Vagina (tissue), 2 donors: Measurements from ENCODE around the gene MEGF10.

Source experiments
- CTCF ChIP-seq, 3 experiments: fragments of 450-650 bp in 2 of 3; fragments of 200-600 bp in 1 of 3; sonication (generic) in 1 of 3; IDR thresholded peaks; one replicate each; pipeline ENCODE4 v1.5.1; 2017 to 2019; ENCODE audit warnings: antibody characterized with exemption in 3 of 3, mild to moderate bottlenecking in 2 of 3, moderate library complexity in 2 of 3
- POLR2A ChIP-seq, 2 donors: fragments of 450-650 bp; IDR thresholded peaks; one replicate each; pipeline ENCODE4 v1.6.1; 2017; ENCODE audit warnings: antibody characterized with exemption in 2 of 2, mild to moderate bottlenecking in 2 of 2, moderate library complexity in 2 of 2

GRCh38 chr5:127275641-127276193, 14.9 kb upstream of the MEGF10 start:
- TF ChIP-seq CTCF (IDR thresholded peaks at IDR 0.05) (no peak), POLR2A (IDR thresholded peaks at IDR 0.05) (no peak)
